K562 (cell line): Measurements from ENCODE around the gene TJP3. TPM values are rescaled to one million over a fixed set of nuclear protein-coding genes. Genes with fewer than 3 reads are reported as not detected.
A peak's percentile ranks its signal among the peaks of the same experiment; 100 is the strongest.

Experiments used
- ADNP ChIP-seq: fragments of 200-800 bp; sonication (Bioruptor generic); IDR thresholded peaks from 2 replicates; pipeline ENCODE4 v1.6.1; 2016; ENCODE audit warnings: missing genetic modification characterization, missing compliant biosample characterization
- ATF4 ChIP-seq: fragments of 450-650 bp; formaldehyde crosslinking; IDR thresholded peaks from 2 replicates; pipeline ENCODE4 v1.4.0; 2022; ENCODE audit warnings: mild to moderate bottlenecking, moderate library complexity
- ERF ChIP-seq: fragments of 450-650 bp; formaldehyde crosslinking; IDR thresholded peaks from 2 replicates; pipeline ENCODE4 v1.4.0; 2020; ENCODE audit warnings: mild to moderate bottlenecking, mixed read lengths
- ESRRA ChIP-seq: fragments of 450-650 bp; IDR thresholded peaks from 2 replicates; pipeline ENCODE4 v1.6.1; 2014; ENCODE audit warnings: low read depth, mild to moderate bottlenecking, moderate library complexity, borderline replicate concordance
- FOXP1 ChIP-seq: sonication (generic); formaldehyde crosslinking; IDR thresholded peaks from 2 replicates; pipeline ENCODE4 v1.8.0; 2022; ENCODE audit warnings: mild to moderate bottlenecking, missing genetic modification reagents
- GTF2E2 ChIP-seq: fragments of 200-800 bp; sonication (Bioruptor generic); IDR thresholded peaks from 2 replicates; pipeline ENCODE4 v1.6.1; 2016; ENCODE audit warnings: missing genetic modification characterization, missing compliant biosample characterization
- KLF1 ChIP-seq: fragments of 450-650 bp; IDR thresholded peaks from 2 replicates; pipeline ENCODE4 v1.6.1; 2016; ENCODE audit warnings: missing genetic modification characterization, missing compliant biosample characterization
- KLF6 ChIP-seq: fragments of 250-450 bp; sonication (Bioruptor Pico); IDR thresholded peaks from 2 replicates; pipeline ENCODE4 v1.4.0; 2020; ENCODE audit warnings: mild to moderate bottlenecking, moderate library complexity, borderline replicate concordance
- MIER1 ChIP-seq: fragments of 450-650 bp; IDR thresholded peaks from 2 replicates; pipeline ENCODE4 v1.6.1; 2016; ENCODE audit warnings: antibody characterized with exemption, mild to moderate bottlenecking, low read depth
- MTA1 ChIP-seq: fragments of 450-650 bp; IDR thresholded peaks from 2 replicates; pipeline ENCODE4 v1.6.1; 2017; ENCODE audit warnings: borderline replicate concordance
- ZBTB2 ChIP-seq: fragments of 450-650 bp; IDR thresholded peaks from 2 replicates; pipeline ENCODE4 v1.6.1; 2016; ENCODE audit warnings: antibody characterized with exemption
- ZBTB9 ChIP-seq: fragments of 450-650 bp; formaldehyde crosslinking; IDR thresholded peaks from 2 replicates; pipeline ENCODE4 v1.4.0; 2020; ENCODE audit warnings: mild to moderate bottlenecking, moderate library complexity
- ZHX1 ChIP-seq: fragments of 150-350 bp; conservative IDR thresholded peaks from 2 replicates; pipeline ENCODE4 v1.6.1; 2014; ENCODE audit warnings: low read length
- ZNF436 ChIP-seq: fragments of 250-450, 450-650 bp; sonication (Bioruptor Pico); formaldehyde crosslinking; IDR thresholded peaks from 2 replicates; pipeline ENCODE4 v1.7.0; 2020; ENCODE audit warnings: mild to moderate bottlenecking
- ZNF449 ChIP-seq: fragments of 250-450 bp; sonication (Bioruptor Pico); IDR thresholded peaks from 2 replicates; pipeline ENCODE4 v1.8.0; 2022; ENCODE audit warnings: moderate library complexity, mild to moderate bottlenecking, inconsistent platforms
- ZNF707 ChIP-seq: fragments of 250-450 bp; sonication (Bioruptor Pico); conservative IDR thresholded peaks from 2 replicates; pipeline ENCODE4 v1.8.0; 2022; ENCODE audit warnings: inconsistent platforms, mild to moderate bottlenecking, moderate library complexity
- ZNF780A ChIP-seq: fragments of 250-450 bp; sonication (Bioruptor Pico); IDR thresholded peaks from 2 replicates; pipeline ENCODE4 v1.5.0; 2021; ENCODE audit warnings: mild to moderate bottlenecking
- polyA plus RNA-seq, 8 experiments: library from polyadenylated mRNA; depleted of rRNA in 4 of 8; stranded (reverse) in 5 of 8; unstranded in 3 of 8; fragments of >200 nt; fragmentation: Nextera tagmentation in 2 of 8; fragmentation: Illumina TruSeq in 1 of 8; extraction: Ambion mirVana in 2 of 8; extraction: Trizol in 1 of 8; gene quantifications; 2 replicates each; pipeline versions ENCODE4 v1.2.1 to v1.2.3, GENCODE V29; 2011 to 2014; ENCODE audit warnings: inconsistent platforms in 1 of 8, missing spikeins in 1 of 8
- total RNA-seq, 7 experiments: library from RNA; depleted of rRNA in 6 of 7; stranded (reverse); fragments of >200 nt in 6 of 7; fragmentation: Illumina TruSeq in 2 of 7; extraction: Trizol in 2 of 7; gene quantifications; 2 replicates each; pipeline versions ENCODE4 v1.2.1 to v1.2.3, GENCODE V29; 2011 to 2021; ENCODE audit warnings: low replicate concordance in 1 of 7

The TJP3 gene
- total and polyA plus RNA-seq, 9 of the 15 experiments (the other 6 are each of a cell fraction or from before 2014, with no cell fraction given) = 0.11 to 2.4 (median 0.57) TPM; not detected in 1

GRCh38 chr19:3785451-3785937 lies 77.3 kb downstream of the TJP3 start (continued):
- TF ChIP-seq ADNP (tag) (no peak), ZNF780A (CRISPR knock-in tag) (no peak), ZNF436 (CRISPR knock-in tag) (no peak), KLF6 (CRISPR knock-in tag) (no peak), ATF4 (CRISPR knock-in tag) (peak; percentile 6; the same call in 1 of the 2 replicates), ZNF707 (CRISPR knock-in tag) (no peak), ESRRA (no peak; the same call in 1 of the 2 replicates), ERF (CRISPR knock-in tag) (0 out of 2 replicates have a peak, but pooled peaks have one; percentile 57), ZBTB2 (no peak), ZHX1 (no peak), MIER1 (no peak), MTA1 (no peak), ZBTB9 (CRISPR knock-in tag) (no peak), FOXP1 (CRISPR knock-in tag) (no peak), KLF1 (tag) (no peak), ZNF449 (CRISPR knock-in tag) (no peak), GTF2E2 (tag) (no peak)
